HG03066 (cell line): ENCODE measurements around the gene SEMA5A.
"Not testable (repeated sequence)": the region's sequence is repeated elsewhere in the genome, so short reads cannot be mapped to it uniquely, and the experiment has no call there.

Source experiments
- ATAC-seq: cut with Tn5 transposase; IDR thresholded peaks from one replicate; pipeline ENCODE4 v1.9.1; 2021; ENCODE audit warnings: low read depth; ENCODE audit not compliant: unreplicated experiment

SEMA5A gene

GRCh38 chr5:9370256-9370655, 175.6 kb downstream of the SEMA5A start:
- no peak for ATAC-seq

GRCh38 chr5:9365512-9365911, 180.4 kb downstream of the SEMA5A start:
- ATAC-seq, result no peak

GRCh38 chr5:9363449-9363848, 182.4 kb downstream of the SEMA5A start:
- ATAC-seq, result peak; percentile 3

- ATAC-seq, result peak; percentile 40
Observed at GRCh38 chr5:9363026-9363425, 182.8 kb downstream of the SEMA5A start.

- peak; percentile 61 for ATAC-seq
Observed at GRCh38 chr5:9362600-9362999, 183.3 kb downstream of the SEMA5A start.

- ATAC-seq, result peak; percentile 63
Observed at GRCh38 chr5:9361835-9362234, 184.0 kb downstream of the SEMA5A start.

- no peak for ATAC-seq
Observed at GRCh38 chr5:9358961-9359685, 186.8 kb downstream of the SEMA5A start.

- no peak for ATAC-seq
Observed at GRCh38 chr5:9356351-9356825, 189.5 kb downstream of the SEMA5A start.

GRCh38 chr5:9354336-9355081, 191.4 kb downstream of the SEMA5A start:
- ATAC-seq, result no peak

- not testable (repeated sequence) for ATAC-seq
Observed at GRCh38 chr5:9353048-9353447, 192.8 kb downstream of the SEMA5A start.

GRCh38 chr5:9351546-9351945, 194.3 kb downstream of the SEMA5A start:
- no peak for ATAC-seq

GRCh38 chr5:9350301-9350797, 195.5 kb downstream of the SEMA5A start:
- ATAC-seq, result no peak

GRCh38 chr5:9348401-9348996, 197.4 kb downstream of the SEMA5A start:
- no peak for ATAC-seq

GRCh38 chr5:9347541-9348295, 198.2 kb downstream of the SEMA5A start:
- no peak for ATAC-seq

GRCh38 chr5:9347032-9347431, 198.8 kb downstream of the SEMA5A start:
- no peak for ATAC-seq

- ATAC-seq, result no peak
Observed at GRCh38 chr5:9344751-9345240, 201.1 kb downstream of the SEMA5A start.

GRCh38 chr5:9343146-9343850, 202.6 kb downstream of the SEMA5A start:
- no peak for ATAC-seq

- ATAC-seq, result no peak
Observed at GRCh38 chr5:9342161-9342787, 203.6 kb downstream of the SEMA5A start.

GRCh38 chr5:9340085-9340484, 205.8 kb downstream of the SEMA5A start:
- ATAC-seq, result no peak
